Measurements from ENCODE around the gene TPRG1.

Gene TPRG1

GRCh38 chr3:189278221-189278620 lies 106.5 kb downstream of the TPRG1 start:
- no peak overlapping the region for H3K27ac ChIP-seq
- TF ChIP-seq ZFX (IDR thresholded peaks at IDR 0.05) (no peak), CTCF (conservative IDR thresholded peaks at IDR 0.05) (no peak)

- H3K27ac ChIP-seq = no peak overlapping the region
- TF ChIP-seq ZFX (IDR thresholded peaks at IDR 0.05) = no peak
- no peak for TF ChIP-seq CTCF (conservative IDR thresholded peaks at IDR 0.05)
Measured at GRCh38 chr3:189282189-189282588, 110.4 kb downstream of the TPRG1 start.

DNA sequence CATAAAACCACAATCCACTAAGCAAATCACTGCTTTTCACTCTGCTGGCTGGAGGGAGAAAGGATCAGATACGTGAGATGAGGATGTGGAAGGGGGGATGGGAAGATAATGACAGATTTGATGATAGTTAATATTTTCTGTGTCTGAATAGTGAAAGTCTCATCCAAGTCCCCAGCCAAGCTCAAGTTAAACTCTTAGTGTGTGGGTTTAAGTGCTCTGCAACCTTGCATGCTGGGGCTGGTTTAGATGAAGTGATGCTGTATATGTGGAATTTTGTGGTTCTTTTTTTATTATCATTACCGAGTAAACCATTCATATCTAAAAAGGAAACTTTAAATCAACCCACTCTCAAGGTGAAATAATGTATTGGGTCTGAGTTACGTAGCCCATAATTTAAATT lies 111.0 kb downstream of the TPRG1 start:
- TF ChIP-seq CTCF (conservative IDR thresholded peaks at IDR 0.05) (no peak), ZFX (IDR thresholded peaks at IDR 0.05) (no peak)
- H3K27ac ChIP-seq = no peak overlapping the region

DNA sequence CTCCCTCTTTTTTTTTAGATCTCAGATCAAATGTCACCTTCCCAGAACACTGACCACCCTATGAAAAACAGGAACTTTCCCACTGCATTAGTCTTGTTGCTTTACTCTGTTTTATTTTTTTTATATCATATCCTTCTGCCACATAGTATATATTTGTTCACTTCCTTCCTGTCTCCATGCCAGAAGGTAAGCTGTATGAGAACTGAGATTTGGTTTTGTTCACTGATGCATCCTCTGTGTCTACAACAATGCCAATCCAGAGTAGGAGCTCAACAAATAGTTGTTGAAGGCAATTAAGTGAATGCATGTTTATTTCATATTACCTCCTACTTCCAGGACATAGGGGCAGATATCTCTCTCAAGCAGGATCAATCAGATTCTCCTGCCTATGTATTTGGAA lies 114.4 kb downstream of the TPRG1 start:
- H3K27ac ChIP-seq = no peak overlapping the region
- no peak for TF ChIP-seq CTCF (conservative IDR thresholded peaks at IDR 0.05)
- TF ChIP-seq ZFX (IDR thresholded peaks at IDR 0.05) = no peak

GRCh38 chr3:189286916-189287315 lies 115.1 kb downstream of the TPRG1 start:
- no peak for TF ChIP-seq ZFX (IDR thresholded peaks at IDR 0.05)
- no peak overlapping the region for H3K27ac ChIP-seq

GRCh38 chr3:189288348-189289235 lies 116.8 kb downstream of the TPRG1 start:
- TF ChIP-seq CTCF (conservative IDR thresholded peaks at IDR 0.05) (no peak), ZFX (IDR thresholded peaks at IDR 0.05) (no peak)

DNA sequence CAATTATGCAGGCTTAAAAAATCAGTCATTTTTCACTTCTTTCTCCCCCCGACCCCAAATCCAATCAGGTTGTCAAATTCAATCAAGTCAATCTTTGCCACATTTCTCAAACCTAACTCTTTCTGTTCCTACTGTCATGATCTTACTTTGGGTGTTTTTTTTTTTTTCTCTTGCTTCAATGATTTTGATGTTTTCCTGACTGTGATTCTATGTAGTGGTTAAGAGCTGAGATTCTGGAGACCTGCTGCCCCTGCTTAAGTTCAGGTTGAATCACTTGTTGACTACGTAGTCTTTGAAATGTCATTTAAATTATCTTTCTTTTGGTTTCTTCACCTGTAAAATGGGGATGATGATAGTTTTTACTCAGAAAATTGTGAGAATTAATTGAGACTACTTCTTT lies 117.5 kb downstream of the TPRG1 start:
- TF ChIP-seq CTCF (conservative IDR thresholded peaks at IDR 0.05) = no peak
- TF ChIP-seq ZFX (IDR thresholded peaks at IDR 0.05) = no peak
- no peak overlapping the region for H3K27ac ChIP-seq

More at GRCh38 chr3:189288348-189289235, 116.8 kb downstream of the TPRG1 start:
- H3K27ac ChIP-seq = no peak overlapping the region
